Measurements from ENCODE around the gene HMGA1.

GRCh38 chr6:34234667-34235306, 1.9 kb upstream of the HMGA1 start:
- TF ChIP-seq CTCF (IDR thresholded peaks at IDR 0.05), result no peak
- no peak for TF ChIP-seq POLR2A (IDR thresholded peaks at IDR 0.05)
- no peak for TF ChIP-seq POLR2AphosphoS5 (IDR thresholded peaks at IDR 0.05)
- TF ChIP-seq EP300 (IDR thresholded peaks at IDR 0.05), result no peak
